ENCODE results near the gene AMIGO1.
A peak's percentile ranks its signal among the peaks of the same experiment; 100 is the strongest.

Gene AMIGO1

DNA sequence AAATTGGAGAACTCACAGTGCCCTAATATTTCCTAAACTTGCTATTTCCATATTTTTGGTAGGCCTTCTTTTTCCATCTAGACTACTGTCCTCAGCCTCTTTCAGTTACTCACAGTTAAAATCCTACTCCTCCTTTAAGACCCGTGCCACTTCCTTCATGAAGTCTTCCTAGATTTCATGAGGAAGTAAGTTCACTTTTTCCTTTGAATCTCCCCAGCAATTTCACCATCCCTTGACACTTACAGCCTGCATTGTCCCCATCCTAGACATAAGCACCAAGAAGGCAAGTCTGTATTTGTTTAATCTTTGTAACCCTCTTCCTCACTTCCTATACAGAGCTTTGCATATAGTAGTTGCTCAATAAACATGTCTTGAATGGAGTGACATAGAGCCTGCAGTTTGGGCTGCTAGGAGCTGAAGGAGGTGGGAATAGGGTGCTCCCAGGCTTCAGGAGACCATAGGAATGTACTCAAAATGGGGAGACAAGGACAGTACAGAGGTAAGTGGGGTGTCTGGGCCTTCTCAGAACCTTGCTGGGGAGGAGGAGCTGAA is 24.9 kb upstream of the AMIGO1 start:
- DNase-seq (ENCODE audit: insufficient read length, low spot score), result no peak
- no peak for FAIRE-seq
- TF ChIP-seq POLR2AphosphoS5 (IDR thresholded peaks at IDR 0.05; ENCODE audit: low read depth, low read length) (no peak), POU2F2 (IDR thresholded peaks at IDR 0.05; ENCODE audit: low read depth, low read length) (no peak), POLR2A (IDR thresholded peaks at IDR 0.05; ENCODE audit: low read depth, low read length) (no peak), PAX5 (IDR thresholded peaks at IDR 0.05; ENCODE audit: insufficient read depth, low read length, severe bottlenecking) (no peak), TAF1 (IDR thresholded peaks at IDR 0.05; ENCODE audit: low read depth, low read length) (no peak), SPI1 (IDR thresholded peaks at IDR 0.05; ENCODE audit: low read depth, low read length) (no peak)

DNA sequence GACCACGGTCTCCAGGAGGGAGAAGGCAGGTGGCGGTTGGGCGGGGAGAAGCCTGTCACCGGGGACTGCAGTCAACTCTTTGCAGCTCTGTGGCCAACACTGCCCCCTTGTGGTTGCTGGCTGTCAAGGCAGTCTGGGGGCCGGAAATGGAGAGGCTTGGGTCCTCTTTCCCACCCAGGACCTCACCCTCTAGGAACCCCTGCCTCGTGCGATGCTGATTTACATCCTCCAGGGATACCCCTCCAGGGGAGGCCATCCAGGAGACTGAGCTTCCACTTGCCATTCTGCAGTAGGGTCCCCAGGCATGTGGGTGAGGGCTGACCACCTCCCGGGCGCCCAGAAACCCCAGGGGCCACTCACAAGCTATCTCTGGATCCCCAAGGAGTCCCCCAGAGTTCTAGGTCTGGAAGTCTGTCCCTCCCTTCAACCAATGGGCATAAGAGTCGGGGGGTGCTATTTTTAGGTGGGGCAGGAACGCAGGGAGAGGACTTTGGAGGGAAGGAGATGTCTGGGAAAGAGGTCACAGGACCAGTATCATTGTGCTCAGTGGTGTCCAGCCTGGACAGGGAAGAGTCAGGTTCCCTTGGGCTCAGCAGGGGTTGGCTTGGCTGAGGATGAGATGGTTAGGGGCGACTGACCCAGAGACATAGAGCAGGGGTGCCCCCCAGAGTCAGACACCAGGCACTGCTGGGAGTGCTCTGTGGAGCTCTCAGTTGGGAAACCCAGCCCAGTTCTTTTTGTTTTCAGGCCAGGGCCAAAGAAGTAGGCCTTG is 23.0 kb upstream of the AMIGO1 start:
- DNase-seq (ENCODE audit: insufficient read length, low spot score) (peak; percentile 78), FAIRE-seq (peak; percentile 89)
- TF ChIP-seq POU2F2 (IDR thresholded peaks at IDR 0.05; ENCODE audit: low read depth, low read length) (0 out of 2 replicates have a peak, but pooled peaks have one; percentile 27), POLR2A (IDR thresholded peaks at IDR 0.05; ENCODE audit: low read depth, low read length) (no peak)

DNA sequence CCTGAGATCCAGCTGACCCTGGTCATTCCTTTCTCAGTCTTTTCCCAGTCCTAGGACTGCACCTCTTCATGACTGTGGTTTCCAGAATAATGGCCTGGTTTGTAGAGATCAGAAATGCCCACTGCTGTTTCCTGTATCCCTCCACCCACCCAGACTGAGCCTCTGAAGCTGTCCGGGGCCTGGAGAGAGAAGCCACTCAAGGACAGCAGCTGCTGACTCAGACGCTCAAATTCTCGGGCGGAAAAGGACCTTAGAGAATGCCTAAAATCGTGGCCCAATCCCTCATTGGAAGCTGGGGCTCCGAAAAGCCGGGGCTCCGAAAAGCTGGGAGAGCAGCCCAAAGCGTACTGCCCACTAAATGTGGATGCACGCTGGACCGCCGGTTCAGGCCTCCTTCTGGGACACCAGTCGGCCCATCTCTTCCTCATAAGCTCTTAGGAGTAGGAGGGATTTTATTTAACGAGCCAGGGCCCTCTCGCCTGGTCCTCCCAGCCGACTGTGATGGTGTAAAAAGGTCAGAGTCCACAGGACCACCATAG is 22.4 kb upstream of the AMIGO1 start:
- no peak for TF ChIP-seq PAX5 (IDR thresholded peaks at IDR 0.05; ENCODE audit: insufficient read depth, low read length, severe bottlenecking)
- TF ChIP-seq POU2F2 (IDR thresholded peaks at IDR 0.05; ENCODE audit: low read depth, low read length), result no peak
- no peak for TF ChIP-seq SPI1 (IDR thresholded peaks at IDR 0.05; ENCODE audit: low read depth, low read length)
- no peak for TF ChIP-seq POLR2A (IDR thresholded peaks at IDR 0.05; ENCODE audit: low read depth, low read length)
- no peak for TF ChIP-seq TAF1 (IDR thresholded peaks at IDR 0.05; ENCODE audit: low read depth, low read length)
- no peak for TF ChIP-seq POLR2AphosphoS5 (IDR thresholded peaks at IDR 0.05; ENCODE audit: low read depth, low read length)
- FAIRE-seq, result no peak
- DNase-seq (ENCODE audit: insufficient read length, low spot score), result no peak

DNA sequence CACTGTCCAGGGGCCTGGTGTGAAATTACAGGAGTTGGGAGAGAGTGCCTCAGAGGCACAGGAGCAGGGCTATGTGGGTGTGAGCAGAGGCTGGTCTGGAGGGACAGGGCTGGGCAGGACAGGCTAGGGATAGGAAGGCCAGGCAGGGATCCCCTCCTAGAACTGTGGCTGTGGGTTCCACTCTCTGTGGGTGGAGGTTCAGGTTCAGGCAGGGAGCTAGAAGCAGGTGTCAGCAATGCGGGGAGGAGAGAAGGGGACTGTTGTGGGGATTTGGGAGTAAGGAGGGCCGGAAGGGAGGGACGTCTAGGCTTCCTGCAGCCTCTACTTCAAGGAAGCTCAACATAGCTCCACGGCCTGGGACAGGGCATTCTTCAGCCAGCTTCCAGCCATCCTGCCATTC is 21.9 kb upstream of the AMIGO1 start:
- DNase-seq (ENCODE audit: insufficient read length, low spot score) (no peak), FAIRE-seq (no peak)
- TF ChIP-seq POU2F2 (IDR thresholded peaks at IDR 0.05; ENCODE audit: low read depth, low read length), result no peak
- TF ChIP-seq POLR2AphosphoS5 (IDR thresholded peaks at IDR 0.05; ENCODE audit: low read depth, low read length), result no peak
- TF ChIP-seq PAX5 (IDR thresholded peaks at IDR 0.05; ENCODE audit: insufficient read depth, low read length, severe bottlenecking), result no peak
- no peak for TF ChIP-seq POLR2A (IDR thresholded peaks at IDR 0.05; ENCODE audit: low read depth, low read length)
- TF ChIP-seq SPI1 (IDR thresholded peaks at IDR 0.05; ENCODE audit: low read depth, low read length), result no peak

DNA sequence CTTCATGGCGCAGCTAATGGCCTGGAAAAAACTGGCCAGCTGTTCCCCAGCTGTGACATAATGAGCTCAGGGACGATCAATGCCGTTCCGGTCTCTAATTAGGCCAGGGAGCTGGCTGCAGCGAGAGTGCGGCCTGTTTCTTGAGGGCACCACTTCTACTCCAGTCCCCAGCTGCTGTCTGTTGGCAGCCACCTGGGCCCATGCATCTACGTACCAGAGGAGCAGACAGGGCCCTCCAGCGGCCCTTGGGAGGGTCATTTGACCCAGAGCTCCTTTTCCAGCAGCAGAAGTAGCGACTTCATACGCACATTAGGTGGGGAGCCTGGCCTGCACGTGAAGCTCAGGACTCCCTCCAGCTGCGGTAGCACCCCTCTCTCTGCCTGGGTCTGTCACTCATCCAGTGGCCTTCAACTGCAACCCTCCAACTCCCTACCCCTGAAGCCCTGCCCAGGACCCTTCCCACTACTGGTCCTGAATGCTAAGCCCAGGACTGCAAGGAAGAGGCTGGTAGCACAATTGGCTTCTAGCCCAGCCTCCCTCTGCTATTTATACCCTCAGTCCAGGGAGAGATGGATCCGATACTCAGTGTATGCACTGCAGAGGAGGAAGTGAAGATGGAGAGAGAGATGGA is 21.0 kb upstream of the AMIGO1 start:
- TF ChIP-seq POLR2AphosphoS5 (IDR thresholded peaks at IDR 0.05; ENCODE audit: low read depth, low read length) (no peak), POU2F2 (IDR thresholded peaks at IDR 0.05; ENCODE audit: low read depth, low read length) (no peak), SPI1 (IDR thresholded peaks at IDR 0.05; ENCODE audit: low read depth, low read length) (no peak), PAX5 (IDR thresholded peaks at IDR 0.05; ENCODE audit: insufficient read depth, low read length, severe bottlenecking) (no peak), TAF1 (IDR thresholded peaks at IDR 0.05; ENCODE audit: low read depth, low read length) (no peak), POLR2A (IDR thresholded peaks at IDR 0.05; ENCODE audit: low read depth, low read length) (no peak)
- no peak for FAIRE-seq
- DNase-seq (ENCODE audit: insufficient read length, low spot score), result no peak

DNA sequence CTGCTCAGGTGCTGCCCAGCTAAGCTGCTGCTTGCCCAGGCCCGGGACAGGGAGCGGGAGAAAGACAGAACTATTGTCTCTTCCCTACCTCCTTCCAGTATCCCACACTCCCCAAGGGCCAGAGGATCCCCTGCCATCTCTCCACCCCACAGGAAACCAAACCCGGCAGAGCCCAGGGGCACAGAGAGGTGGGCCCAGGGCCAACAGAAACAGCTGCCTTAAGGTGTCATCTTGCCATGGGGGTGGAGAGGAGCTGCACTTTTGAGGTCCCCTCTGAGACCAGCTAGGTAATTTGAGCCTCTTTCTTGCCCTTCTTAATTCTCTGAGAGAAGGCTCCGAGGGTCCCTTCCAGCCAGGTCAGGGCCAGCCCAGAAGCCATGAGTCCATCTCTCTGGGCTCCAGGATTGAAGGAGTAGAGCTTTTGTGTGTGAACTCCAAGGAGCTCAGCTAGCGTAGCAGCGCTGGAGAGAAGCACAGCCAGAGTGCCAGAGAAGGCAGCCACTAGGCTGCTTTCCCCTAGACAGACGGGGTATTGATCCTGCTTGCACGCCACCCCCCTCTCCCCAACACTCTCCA is 20.4 kb upstream of the AMIGO1 start:
- DNase-seq (ENCODE audit: insufficient read length, low spot score) (no peak), FAIRE-seq (no peak)
- TF ChIP-seq PAX5 (IDR thresholded peaks at IDR 0.05; ENCODE audit: insufficient read depth, low read length, severe bottlenecking), result no peak
- TF ChIP-seq POLR2AphosphoS5 (IDR thresholded peaks at IDR 0.05; ENCODE audit: low read depth, low read length), result no peak
- no peak for TF ChIP-seq TAF1 (IDR thresholded peaks at IDR 0.05; ENCODE audit: low read depth, low read length)
- TF ChIP-seq POLR2A (IDR thresholded peaks at IDR 0.05; ENCODE audit: low read depth, low read length), result no peak
- no peak for TF ChIP-seq POU2F2 (IDR thresholded peaks at IDR 0.05; ENCODE audit: low read depth, low read length)
- no peak for TF ChIP-seq SPI1 (IDR thresholded peaks at IDR 0.05; ENCODE audit: low read depth, low read length)

DNA sequence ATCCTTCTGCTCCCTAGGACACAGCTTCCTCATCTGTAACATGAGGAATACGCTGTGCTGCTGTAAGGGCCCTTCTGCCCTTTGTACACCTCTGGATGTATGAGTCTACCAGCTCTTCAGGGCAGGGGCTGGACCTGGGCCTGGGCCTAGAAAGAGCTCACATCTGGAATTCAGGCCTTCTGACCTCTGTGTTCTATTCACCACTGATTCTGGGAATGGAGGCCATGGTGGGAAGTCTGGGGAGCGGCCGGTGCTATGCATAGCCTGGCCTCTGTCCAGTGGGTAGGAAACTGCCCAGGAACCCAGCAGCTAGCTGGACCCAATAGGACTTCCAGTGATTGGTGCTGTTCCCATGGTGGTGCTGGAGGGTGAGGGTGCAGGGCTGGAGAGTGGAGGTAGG is 19.2 kb upstream of the AMIGO1 start:
- no peak for FAIRE-seq
- no peak for DNase-seq (ENCODE audit: insufficient read length, low spot score)
- no peak for TF ChIP-seq PAX5 (IDR thresholded peaks at IDR 0.05; ENCODE audit: insufficient read depth, low read length, severe bottlenecking)

DNA sequence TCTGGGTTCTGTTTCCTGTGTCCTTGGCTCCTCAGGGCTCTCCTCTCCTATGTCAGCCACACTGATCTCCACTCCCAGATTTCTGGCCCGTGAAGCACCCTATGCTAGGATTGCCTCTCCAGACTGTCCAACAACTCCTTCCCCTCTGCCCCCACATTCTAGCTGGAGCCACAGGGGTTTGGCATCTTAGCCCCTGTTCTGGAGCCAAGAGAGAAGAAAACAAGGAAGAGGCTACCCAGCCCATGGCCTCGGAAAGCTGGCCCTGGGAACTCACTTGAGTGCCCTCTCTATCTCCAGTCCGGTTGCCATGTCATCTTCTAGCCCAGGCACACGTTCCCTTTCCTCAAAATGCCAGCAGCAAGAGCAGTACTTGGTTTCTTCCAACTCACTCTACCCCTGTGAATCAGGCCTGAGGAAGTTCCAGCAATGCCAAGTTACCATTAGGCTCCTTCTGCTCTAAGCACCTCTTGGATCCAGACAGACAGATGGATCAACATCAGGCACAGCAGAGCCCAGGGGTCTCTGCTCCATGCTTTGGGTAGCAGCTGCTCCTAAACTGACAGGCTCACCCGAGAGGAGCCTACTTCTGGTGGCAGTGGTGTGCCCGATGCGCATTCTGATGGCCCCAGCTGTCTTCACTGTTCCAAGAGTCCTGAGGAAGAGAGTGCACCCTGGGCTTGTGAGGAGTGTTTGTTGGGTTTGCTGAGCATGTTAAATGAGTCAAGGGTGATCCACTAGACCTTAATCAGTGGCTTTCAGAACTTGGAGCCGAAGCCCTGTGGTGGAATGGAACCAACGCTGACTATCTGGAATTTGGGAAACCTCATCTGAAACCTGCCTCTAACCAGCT is 18.5 kb upstream of the AMIGO1 start:
- no peak for FAIRE-seq
- TF ChIP-seq TAF1 (IDR thresholded peaks at IDR 0.05; ENCODE audit: low read depth, low read length) (no peak), PAX5 (IDR thresholded peaks at IDR 0.05; ENCODE audit: insufficient read depth, low read length, severe bottlenecking) (no peak), SPI1 (IDR thresholded peaks at IDR 0.05; ENCODE audit: low read depth, low read length) (no peak)
- no peak for DNase-seq (ENCODE audit: insufficient read length, low spot score)

All from GM12891 (cell line).